Suprapubic skin (tissue), 4 donors: ENCODE measurements around the gene SLC28A1. TPM values are rescaled to one million over a fixed set of nuclear protein-coding genes. Genes with fewer than 3 reads are reported as not detected.

Experiments
- DNase-seq, 2 donors: peaks; one replicate each; pipeline ENCODE4 v3.0.0-alpha.2; 2019; ENCODE audit warnings: low spot score in 2 of 2
- H3K27ac ChIP-seq: fragments of 200-600 bp; sonication (generic); one replicate; pipeline ENCODE4 v1.5.1; 2019
- H3K27me3 ChIP-seq: fragments of 200-600 bp; sonication (generic); one replicate; pipeline ENCODE4 v1.5.1; 2019
- H3K36me3 ChIP-seq: fragments of 200-600 bp; sonication (generic); one replicate; pipeline ENCODE4 v1.5.1; 2019
- H3K4me1 ChIP-seq: fragments of 200-600 bp; sonication (generic); one replicate; pipeline ENCODE4 v1.5.1; 2019
- H3K4me3 ChIP-seq: fragments of 200-600 bp; sonication (generic); one replicate; pipeline ENCODE4 v1.5.1; 2019; ENCODE audit warnings: mild to moderate bottlenecking
- H3K9me3 ChIP-seq: fragments of 200-600 bp; sonication (generic); one replicate; pipeline ENCODE4 v1.5.1; 2019
- CTCF ChIP-seq, 2 donors: fragments of 200-600 bp in 1 of 2; fragments of 450-650 bp in 1 of 2; sonication (generic) in 1 of 2; IDR thresholded peaks; one replicate each; pipeline ENCODE4 v1.5.1; 2016 to 2019; ENCODE audit warnings: antibody characterized with exemption in 2 of 2, mild to moderate bottlenecking in 1 of 2, moderate library complexity in 1 of 2
- EP300 ChIP-seq: sonication (generic); formaldehyde crosslinking; IDR thresholded peaks from one replicate; pipeline ENCODE4 v1.6.1; 2017; ENCODE audit warnings: antibody characterized with exemption
- POLR2A ChIP-seq, 2 donors: fragments of 450-650 bp; IDR thresholded peaks; one replicate each; pipeline ENCODE4 v1.6.1; 2017; ENCODE audit warnings: antibody characterized with exemption in 2 of 2, mild to moderate bottlenecking in 2 of 2, moderate library complexity in 2 of 2
- POLR2AphosphoS5 ChIP-seq, 3 donors: sonication (generic); formaldehyde crosslinking; IDR thresholded peaks; one replicate each; pipeline ENCODE4 v1.6.1; 2017; ENCODE audit warnings: antibody characterized with exemption in 3 of 3
- WGBS: methylation state at CpG from one replicate; pipeline ENCODE4 v1.1.5; 2018; 5-methylcytosine and 5-hydroxymethylcytosine counted together
- total RNA-seq, 4 donors: library from RNA; depleted of rRNA; stranded (reverse); fragments of >200 nt; gene quantifications; one replicate each; pipeline ENCODE4 v1.1.0, GENCODE V29; 2016

SLC28A1 gene
- total RNA-seq, 4 donors from 2014 or later, result not detected

GRCh38 chr15:84846269-84846668, 38.2 kb upstream of the SLC28A1 start:
- 98% methylated on average over 1 of the region's 1 CpG for whole genome bisulfite sequencing
- Histone ChIP-seq H3K36me3 (no peaks in the 10 kb centered on the region), H3K4me3 (no peak overlapping the region), H3K27ac (no peak overlapping the region), H3K4me1 (peaks cover under 1% of the 10 kb centered on the region), H3K9me3 (peaks cover 10% of the 10 kb centered on the region), H3K27me3 (no peaks in the 10 kb centered on the region)
- DNase-seq, result no peak
- TF ChIP-seq EP300 (no peak), POLR2A (IDR thresholded peaks at IDR 0.05) (no peak), CTCF (IDR thresholded peaks at IDR 0.05) (no peak), POLR2AphosphoS5 (IDR thresholded peaks at IDR 0.05) (no peak)

GRCh38 chr15:84847382-84847781, 37.1 kb upstream of the SLC28A1 start:
- Histone ChIP-seq H3K27ac (no peak overlapping the region), H3K36me3 (no peaks in the 10 kb centered on the region), H3K9me3 (peaks cover 10% of the 10 kb centered on the region), H3K4me3 (no peak overlapping the region), H3K4me1 (no peaks in the 10 kb centered on the region), H3K27me3 (no peaks in the 10 kb centered on the region)
- TF ChIP-seq EP300 (no peak), POLR2AphosphoS5 (IDR thresholded peaks at IDR 0.05) (no peak), POLR2A (IDR thresholded peaks at IDR 0.05) (no peak), CTCF (IDR thresholded peaks at IDR 0.05) (no peak)
- DNase-seq, result no peak

GRCh38 chr15:84852212-84852611, 32.2 kb upstream of the SLC28A1 start:
- no peak overlapping the region for H3K27ac ChIP-seq
- no peaks in the 10 kb centered on the region for H3K27me3 ChIP-seq
- no peak for TF ChIP-seq CTCF (IDR thresholded peaks at IDR 0.05)
- TF ChIP-seq POLR2A (IDR thresholded peaks at IDR 0.05), result no peak
- TF ChIP-seq EP300, result no peak
- no peak for TF ChIP-seq POLR2AphosphoS5 (IDR thresholded peaks at IDR 0.05)
- DNase-seq, result no peak
- no peaks in the 10 kb centered on the region for H3K36me3 ChIP-seq
- H3K9me3 ChIP-seq, result peaks cover 4% of the 10 kb centered on the region
- H3K4me3 ChIP-seq, result no peak overlapping the region
- no peaks in the 10 kb centered on the region for H3K4me1 ChIP-seq
- 96% methylated on average over 5 of the region's 5 CpGs for WGBS

- TF ChIP-seq CTCF (IDR thresholded peaks at IDR 0.05) (no peak), EP300 (no peak), POLR2AphosphoS5 (IDR thresholded peaks at IDR 0.05) (no peak), POLR2A (IDR thresholded peaks at IDR 0.05) (no peak)
- H3K27me3 ChIP-seq, result no peaks in the 10 kb centered on the region
- no peaks in the 10 kb centered on the region for H3K36me3 ChIP-seq
- DNase-seq, result no peak
- H3K4me3 ChIP-seq, result no peak overlapping the region
- no peaks in the 10 kb centered on the region for H3K9me3 ChIP-seq
- no peak overlapping the region for H3K27ac ChIP-seq
- peaks cover 23% of the 10 kb centered on the region for H3K4me1 ChIP-seq
- 90% methylated on average over 9 of the region's 9 CpGs for WGBS
Observed at GRCh38 chr15:84855136-84855535, 29.3 kb upstream of the SLC28A1 start.

- DNase-seq, result no peak
- no peak overlapping the region for H3K27ac ChIP-seq
- no peaks in the 10 kb centered on the region for H3K27me3 ChIP-seq
- TF ChIP-seq POLR2AphosphoS5 (IDR thresholded peaks at IDR 0.05) (no peak), CTCF (IDR thresholded peaks at IDR 0.05) (no peak), EP300 (no peak), POLR2A (IDR thresholded peaks at IDR 0.05) (no peak)
- peaks cover 23% of the 10 kb centered on the region for H3K4me1 ChIP-seq
- H3K36me3 ChIP-seq, result no peaks in the 10 kb centered on the region
- H3K4me3 ChIP-seq, result no peak overlapping the region
- no peaks in the 10 kb centered on the region for H3K9me3 ChIP-seq
Observed at GRCh38 chr15:84855765-84856164, 28.7 kb upstream of the SLC28A1 start.
